Activated naive CD4-positive, alpha-beta T cell treated with anti-CD3 and anti-CD28 coated beads for 36 hours (primary cell): ENCODE data around the gene ENOPH1. TPM values are rescaled to one million over a fixed set of nuclear protein-coding genes. Genes with fewer than 3 reads are reported as not detected.
"Not testable (repeated sequence)": the region's sequence is repeated elsewhere in the genome, so short reads cannot be mapped to it uniquely, and the experiment has no call there.

Experiments used
- CTCF ChIA-PET: fragments of 350-600 bp; sonication (Branson Sonifier 250); formaldehyde crosslinking; loops from one replicate; lab custom pipeline; 2021; ENCODE audit warnings: antibody characterized with exemption; lab: Charles Lee
- DNase-seq: peaks from one replicate; pipeline ENCODE4 v3.0.0-alpha.2; 2020
- H3K27ac Mint-ChIP-seq: one replicate; pipeline ENCODE4 v1.8.0; 2021; ENCODE audit warnings: mild to moderate bottlenecking, mixed read lengths
- H3K27me3 Mint-ChIP-seq: one replicate; pipeline ENCODE4 v1.8.0; 2021; ENCODE audit warnings: low read depth, mixed read lengths
- H3K36me3 Mint-ChIP-seq: one replicate; pipeline ENCODE4 v1.8.0; 2021; ENCODE audit warnings: low read depth, mixed read lengths
- H3K4me1 Mint-ChIP-seq: one replicate; pipeline ENCODE4 v1.8.0; 2021; ENCODE audit warnings: low read depth, mixed read lengths
- H3K4me3 Mint-ChIP-seq: one replicate; pipeline ENCODE4 v1.8.0; 2021; ENCODE audit warnings: mild to moderate bottlenecking, moderate library complexity, mixed read lengths
- H3K9me3 Mint-ChIP-seq: one replicate; pipeline ENCODE4 v1.8.0; 2021; ENCODE audit warnings: mixed read lengths
- intact Hi-C: fragments of 100-400 bp; cut with micrococcal nuclease; formaldehyde crosslinking; loops from one replicate; pipeline ENCODE4 v1.15.1; 2023
- total RNA-seq, 2 experiments: library from RNA; stranded (reverse); gene quantifications; one replicate each; pipeline ENCODE4 v1.2.3, GENCODE V29; 2021

Gene ENOPH1
- total RNA-seq, 2 experiments from 2014 or later, result 55.1 to 56.3 TPM

DNA sequence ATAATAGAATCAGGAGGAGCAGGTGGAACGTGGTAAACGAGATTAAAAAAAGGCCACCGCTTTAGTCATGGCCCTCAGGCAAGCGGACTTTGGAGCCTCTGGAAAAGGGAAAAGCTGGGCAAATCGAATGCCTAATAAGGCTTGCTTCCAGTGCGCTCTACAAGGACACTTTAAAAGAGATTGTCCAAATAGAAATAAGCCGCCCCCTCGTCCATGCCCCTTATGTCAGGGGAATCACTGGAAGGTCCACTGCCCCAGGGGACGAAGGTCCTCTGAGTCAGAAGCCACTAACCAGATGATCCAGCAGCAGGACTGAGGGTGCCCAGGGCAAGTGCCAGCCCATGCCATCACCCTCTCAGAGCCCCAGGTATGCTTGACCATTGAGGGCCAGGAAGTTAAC lies 47.1 kb downstream of the ENOPH1 start:
- H3K9me3 Mint-ChIP-seq, intact Hi-C loops, H3K27ac Mint-ChIP-seq, H3K27me3 Mint-ChIP-seq, H3K4me3 Mint-ChIP-seq, CTCF ChIA-PET, DNase-seq, H3K4me1 Mint-ChIP-seq: not testable (repeated sequence)
- H3K36me3 Mint-ChIP-seq, result peaks cover 23% of the 10 kb centered on the region

DNA sequence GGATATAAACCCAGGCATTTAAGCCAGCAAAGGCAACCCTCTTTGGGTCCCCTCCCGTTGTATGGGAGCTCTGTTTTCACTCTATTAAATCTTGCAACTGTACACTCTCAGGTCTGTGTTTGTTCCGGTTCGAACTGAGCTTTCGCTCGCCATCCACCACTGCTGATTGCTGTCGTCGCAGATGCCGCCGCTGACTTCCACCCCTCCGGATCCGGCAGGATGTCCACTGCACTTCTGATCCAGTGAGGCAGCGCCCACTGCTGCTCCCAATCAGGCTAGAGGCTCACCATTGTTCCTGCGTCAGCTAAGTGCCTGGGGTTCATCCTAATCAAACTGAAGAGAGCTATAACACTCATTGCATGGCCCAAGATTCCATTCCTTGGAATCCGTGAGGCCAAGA lies 49.2 kb downstream of the ENOPH1 start:
- Mint-ChIP-seq H3K9me3 (no peaks in the 10 kb centered on the region), H3K27me3 (no peaks in the 10 kb centered on the region), H3K27ac (no peak overlapping the region), H3K4me1 (no peaks in the 10 kb centered on the region), H3K4me3 (no peak overlapping the region), H3K36me3 (peaks cover 23% of the 10 kb centered on the region)
- CTCF ChIA-PET, result interaction anchor here (0.6 kb wide), 1 partner anchor 294 kb away, joined by 3 read pairs; no protein-coding TSS in a partner anchor
- intact Hi-C loops, result no loop called here
- no peak for DNase-seq

DNA sequence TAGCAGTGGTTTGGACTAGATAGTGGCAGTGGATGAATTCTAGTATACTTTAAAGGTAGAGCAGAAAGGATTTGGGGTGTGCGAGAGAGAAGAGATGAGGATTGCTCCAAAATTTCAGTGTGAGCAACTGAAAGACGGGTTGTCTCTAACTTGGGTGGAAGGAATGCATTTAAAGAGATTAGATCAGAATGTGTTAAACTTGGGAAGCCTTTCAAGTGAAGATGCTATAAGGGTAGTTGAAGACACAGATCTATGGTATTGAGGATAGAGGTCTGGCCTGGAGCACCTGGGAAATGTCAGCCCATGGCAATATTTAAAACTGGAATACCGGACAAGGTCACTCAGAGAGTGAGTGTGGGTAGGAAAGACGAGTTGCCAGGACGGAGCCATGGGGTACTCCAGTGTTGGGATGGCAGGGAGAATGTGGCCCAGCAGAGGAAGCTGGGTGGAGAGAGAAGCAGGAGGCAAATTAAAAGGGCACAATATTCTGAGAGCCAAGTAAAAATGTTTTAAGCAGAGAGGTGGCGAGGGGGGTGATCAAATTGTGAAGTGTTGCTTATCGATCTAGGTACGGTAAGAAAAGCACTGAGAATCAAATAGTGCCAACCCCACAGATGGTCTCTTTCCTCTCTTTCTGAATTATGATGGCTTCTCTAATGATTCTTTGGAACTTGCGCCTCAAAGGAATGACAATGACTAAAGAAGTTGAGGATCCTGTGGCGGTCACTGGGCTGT lies 50.5 kb downstream of the ENOPH1 start:
- H3K27ac Mint-ChIP-seq, result no peak overlapping the region
- intact Hi-C loops, result no loop called here
- H3K4me1 Mint-ChIP-seq, result no peaks in the 10 kb centered on the region
- DNase-seq, result no peak
- H3K36me3 Mint-ChIP-seq, result peaks cover 24% of the 10 kb centered on the region
- H3K27me3 Mint-ChIP-seq, result no peaks in the 10 kb centered on the region
- H3K4me3 Mint-ChIP-seq, result no peak overlapping the region
- H3K9me3 Mint-ChIP-seq, result no peaks in the 10 kb centered on the region
- CTCF ChIA-PET, result interaction anchor here (0.6 kb wide), 1 partner anchor 16 kb away, joined by 6 read pairs; no protein-coding TSS in a partner anchor

DNA sequence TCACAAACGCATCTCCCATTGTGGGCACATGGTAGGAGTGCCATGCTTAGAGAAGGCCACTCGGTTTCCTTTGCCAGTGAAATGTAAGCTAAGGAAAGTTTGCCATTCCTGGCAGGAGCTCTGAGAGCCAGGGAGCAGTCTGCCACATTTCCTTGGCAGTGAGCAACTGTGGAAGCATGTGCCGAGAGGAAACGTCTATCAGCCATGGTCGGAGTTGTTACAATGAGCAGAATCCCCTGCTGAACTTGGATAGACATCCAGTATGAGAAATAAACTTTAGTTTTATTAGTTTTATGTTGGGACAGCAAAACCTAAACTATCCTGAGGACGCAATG lies 51.1 kb downstream of the ENOPH1 start:
- H3K27ac Mint-ChIP-seq, result no peak overlapping the region
- CTCF ChIA-PET, result interaction anchor here (0.6 kb wide), 1 partner anchor 16 kb away, joined by 6 read pairs; no protein-coding TSS in a partner anchor

DNA sequence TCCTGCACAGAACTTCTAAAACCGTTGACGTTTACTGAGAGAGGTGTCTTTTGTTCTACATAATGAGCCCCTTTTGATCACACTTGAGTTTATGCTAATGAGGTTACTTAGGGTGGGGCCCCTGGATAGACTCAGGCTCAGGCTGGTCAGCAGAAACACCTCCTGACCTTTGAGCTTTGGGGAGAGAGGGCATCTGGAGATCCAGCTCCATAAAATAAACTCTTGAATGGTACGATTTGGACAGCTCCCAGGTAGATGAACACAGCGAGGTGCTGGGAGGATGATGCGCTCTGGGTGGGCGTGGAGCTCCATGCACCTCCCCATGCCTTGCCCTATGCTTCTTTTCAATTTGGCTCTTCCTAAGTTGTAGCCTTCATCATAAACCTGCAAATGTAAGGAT lies 52.0 kb downstream of the ENOPH1 start:
- Mint-ChIP-seq H3K9me3 (no peaks in the 10 kb centered on the region), H3K27me3 (no peaks in the 10 kb centered on the region), H3K4me1 (no peaks in the 10 kb centered on the region), H3K4me3 (no peak overlapping the region), H3K27ac (no peak overlapping the region), H3K36me3 (peaks cover 24% of the 10 kb centered on the region)
- intact Hi-C loops, result no loop called here
- CTCF ChIA-PET, result no interaction called here
- no peak for DNase-seq

More for the DNA sequence above, 51.1 kb downstream of the ENOPH1 start:
- Mint-ChIP-seq H3K4me1 (no peaks in the 10 kb centered on the region), H3K9me3 (no peaks in the 10 kb centered on the region), H3K36me3 (peaks cover 24% of the 10 kb centered on the region), H3K27me3 (no peaks in the 10 kb centered on the region), H3K4me3 (no peak overlapping the region)
- no peak for DNase-seq
- intact Hi-C loops, result no loop called here

DNA sequence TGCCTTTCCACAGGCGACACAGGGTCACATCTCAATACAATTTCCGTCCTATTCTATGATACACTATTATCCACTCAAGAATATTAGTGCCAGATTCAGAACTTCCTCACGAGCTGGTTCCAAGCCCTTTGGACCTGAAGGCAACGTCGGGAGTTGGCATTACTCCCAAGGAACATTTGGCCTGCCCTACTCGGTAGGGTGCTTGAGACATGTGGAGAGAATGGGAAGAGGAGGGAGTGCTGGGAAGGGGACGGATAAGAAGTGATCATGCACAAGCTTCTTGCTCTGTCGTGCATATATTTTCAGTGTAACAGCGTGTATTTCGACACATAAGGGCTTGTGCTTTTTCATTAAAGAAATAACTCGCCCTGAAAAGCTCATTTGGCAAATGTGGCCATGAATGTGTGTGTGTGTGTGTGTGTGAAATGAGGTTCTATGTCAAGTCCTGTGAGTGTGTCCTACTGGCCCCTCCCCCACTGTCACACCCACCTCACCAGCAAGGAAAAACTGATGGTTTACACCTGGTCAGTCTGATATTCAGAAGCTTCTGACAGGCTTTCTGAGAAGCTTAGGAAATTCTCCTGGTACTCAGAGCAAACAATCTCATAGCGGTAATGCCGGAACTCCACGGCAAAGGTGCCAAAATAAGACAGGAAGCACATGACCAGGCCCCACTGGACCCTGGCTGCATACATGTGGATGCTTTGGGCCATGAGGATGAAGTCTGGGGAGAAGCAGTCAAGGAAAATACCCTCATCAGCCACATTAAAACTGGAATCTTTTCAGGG lies 54.8 kb downstream of the ENOPH1 start:
- intact Hi-C loops, result no loop called here
- CTCF ChIA-PET, result interaction anchor here (0.8 to 1.1 kb wide), 3 partner anchors 22 to 253 kb away, joined by 3 to 4 read pairs (median 3); no protein-coding TSS in a partner anchor
- Mint-ChIP-seq H3K27ac (no peak overlapping the region), H3K36me3 (peaks cover 16% of the 10 kb centered on the region), H3K27me3 (no peaks in the 10 kb centered on the region), H3K4me1 (no peaks in the 10 kb centered on the region), H3K9me3 (no peaks in the 10 kb centered on the region), H3K4me3 (no peak overlapping the region)
- no peak for DNase-seq

DNA sequence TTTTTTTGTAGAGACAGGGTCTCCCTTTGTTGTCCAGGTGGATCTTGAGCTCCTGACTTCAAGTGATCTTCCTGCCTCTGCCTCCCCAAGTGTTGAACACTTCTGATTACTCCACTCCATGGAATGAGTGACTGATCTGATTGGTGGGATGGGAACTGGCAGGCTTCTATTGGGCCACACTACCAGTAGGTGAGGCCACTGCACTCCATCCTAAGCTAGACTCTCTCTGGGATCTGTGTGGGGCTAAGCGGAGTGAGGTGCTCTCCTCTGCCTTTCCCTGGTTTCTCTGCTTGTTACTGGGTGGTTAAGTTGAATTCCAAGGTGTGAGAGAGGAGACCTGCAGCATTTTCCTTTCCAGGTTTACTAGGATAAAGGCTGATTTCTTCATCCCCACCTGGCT lies 58.7 kb downstream of the ENOPH1 start:
- Mint-ChIP-seq H3K36me3 (peaks cover 8% of the 10 kb centered on the region), H3K27ac (no peak overlapping the region), H3K4me1 (no peaks in the 10 kb centered on the region), H3K9me3 (no peaks in the 10 kb centered on the region), H3K4me3 (no peak overlapping the region), H3K27me3 (no peaks in the 10 kb centered on the region)
- DNase-seq, result no peak
- intact Hi-C loops, result no loop called here
- CTCF ChIA-PET, result interaction anchor here (0.6 kb wide), 1 partner anchor 248 kb away, joined by 6 read pairs; no protein-coding TSS in a partner anchor

DNA sequence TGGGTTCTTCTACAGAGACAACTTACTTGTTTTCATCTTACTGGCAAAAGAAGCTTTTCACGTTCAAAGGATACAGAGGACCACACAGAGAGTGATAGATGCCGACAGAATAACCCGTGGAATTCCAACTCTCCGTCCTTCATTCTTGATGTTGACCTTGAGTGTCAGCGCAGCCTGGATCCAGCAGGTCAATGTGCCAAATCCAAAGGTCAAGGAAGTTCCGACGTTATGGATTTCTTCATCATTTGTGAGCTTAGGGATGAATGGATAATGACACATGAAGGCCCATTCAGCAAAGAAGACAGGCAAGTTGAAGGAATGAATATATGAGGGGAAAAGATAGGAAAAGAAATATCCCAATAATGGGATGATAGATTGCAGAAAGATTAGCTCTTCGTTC lies 59.6 kb downstream of the ENOPH1 start:
- Mint-ChIP-seq H3K4me3 (no peak overlapping the region), H3K36me3 (peaks cover 4% of the 10 kb centered on the region), H3K27me3 (no peaks in the 10 kb centered on the region), H3K4me1 (no peaks in the 10 kb centered on the region), H3K9me3 (no peaks in the 10 kb centered on the region), H3K27ac (no peak overlapping the region)
- no peak for DNase-seq
- intact Hi-C loops, result no loop called here
- CTCF ChIA-PET, result interaction anchor here (0.6 kb wide), 3 partner anchors 328 to 807 kb away, joined by 3 to 6 read pairs (median 6); no protein-coding TSS in a partner anchor

DNA sequence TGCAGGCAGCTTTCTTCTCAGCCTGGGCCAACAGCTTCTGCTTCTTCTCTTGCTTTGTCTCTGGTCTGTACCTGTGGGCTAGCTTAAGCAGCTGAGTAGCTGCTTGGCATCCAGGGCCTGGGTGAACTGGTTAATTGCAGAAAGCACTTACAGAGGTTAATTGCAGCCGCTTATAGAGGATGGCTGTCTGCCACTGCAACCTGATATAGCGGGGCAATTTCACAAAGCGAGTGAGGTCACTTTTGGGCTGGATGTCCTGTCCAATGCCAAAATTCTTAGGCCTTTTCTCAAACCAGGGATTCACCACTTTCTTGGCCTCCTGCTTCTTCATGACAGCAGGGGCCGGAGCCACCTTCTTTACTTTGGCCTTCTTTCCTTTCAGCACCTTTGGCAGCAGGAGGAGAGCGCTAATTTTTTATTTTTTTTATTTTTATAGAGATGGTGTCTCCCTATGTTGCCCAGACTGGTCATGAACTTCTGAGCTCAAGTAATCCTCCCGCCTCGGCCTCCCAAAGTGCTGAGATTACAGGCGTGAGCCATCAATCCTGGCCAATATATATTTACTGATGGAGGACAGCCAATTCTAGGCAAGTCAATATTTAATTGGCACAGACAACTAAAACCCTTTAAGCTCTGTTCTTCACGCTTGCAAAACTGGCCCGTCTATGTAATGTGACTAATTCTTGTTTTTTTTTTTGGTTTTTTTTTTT lies 61.0 kb downstream of the ENOPH1 start:
- Mint-ChIP-seq H3K4me1 (no peaks in the 10 kb centered on the region), H3K36me3 (no peaks in the 10 kb centered on the region), H3K4me3 (no peak overlapping the region), H3K27me3 (no peaks in the 10 kb centered on the region), H3K9me3 (no peaks in the 10 kb centered on the region), H3K27ac (no peak overlapping the region)
- intact Hi-C loops, result no loop called here
- CTCF ChIA-PET, result no interaction called here
- no peak for DNase-seq

DNA sequence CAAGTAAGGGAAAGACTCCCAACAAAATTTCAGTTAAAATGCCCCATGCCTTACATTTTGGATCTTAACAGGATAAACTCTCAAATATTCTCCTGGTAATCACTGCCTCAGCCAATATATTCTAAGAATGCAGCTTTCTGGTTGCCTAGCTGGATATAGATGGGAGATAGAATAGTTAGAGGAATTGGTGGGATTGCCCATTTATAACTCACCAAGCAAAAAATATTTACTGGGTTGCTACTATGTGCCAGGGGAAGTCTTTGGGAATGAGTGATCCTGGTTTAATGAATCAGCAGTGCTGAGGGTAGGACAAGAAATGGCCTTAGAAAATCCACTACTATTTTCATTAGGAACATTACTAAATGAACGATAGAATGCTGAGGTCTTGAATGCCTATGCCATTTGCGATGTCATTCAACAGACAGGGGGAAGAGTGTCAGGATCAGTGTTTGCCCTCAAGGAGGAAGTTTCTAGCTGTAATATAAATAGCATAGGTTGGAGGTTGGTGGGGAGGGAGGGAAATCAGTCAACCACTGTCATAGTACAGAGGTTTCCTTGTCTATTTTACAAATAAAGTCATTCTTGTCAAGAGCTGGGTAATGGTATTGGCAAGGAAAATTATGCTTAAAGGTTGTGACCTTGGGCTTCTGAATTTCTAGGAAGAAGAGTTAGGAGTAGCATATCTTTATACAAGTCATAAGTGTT lies 63.5 kb downstream of the ENOPH1 start:
- CTCF ChIA-PET, result no interaction called here
- no peak for DNase-seq
- intact Hi-C loops, result no loop called here
- H3K4me1 Mint-ChIP-seq, result no peaks in the 10 kb centered on the region
- no peak overlapping the region for H3K27ac Mint-ChIP-seq
- no peaks in the 10 kb centered on the region for H3K36me3 Mint-ChIP-seq
- no peaks in the 10 kb centered on the region for H3K27me3 Mint-ChIP-seq
- no peak overlapping the region for H3K4me3 Mint-ChIP-seq
- no peaks in the 10 kb centered on the region for H3K9me3 Mint-ChIP-seq

DNA sequence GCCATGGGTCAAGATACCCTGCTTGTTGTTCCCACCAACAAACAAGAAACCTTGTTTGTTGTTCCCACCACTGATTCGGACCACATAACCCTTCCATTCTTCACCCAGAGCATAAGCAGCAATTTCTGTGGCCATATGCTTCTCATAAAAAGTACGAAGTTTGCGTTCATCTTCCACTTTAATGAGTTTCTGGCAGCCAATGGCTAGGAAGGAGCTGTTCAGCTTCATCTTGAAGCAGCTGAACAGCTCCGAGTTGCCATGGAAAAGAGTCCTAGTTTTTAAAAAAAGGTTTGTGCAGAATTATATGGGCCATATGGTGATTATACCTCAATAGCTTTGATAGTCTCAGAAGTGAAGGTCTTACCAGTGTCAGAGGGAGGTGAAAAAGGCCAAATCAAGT lies 65.3 kb downstream of the ENOPH1 start:
- Mint-ChIP-seq H3K4me1 (no peaks in the 10 kb centered on the region), H3K27ac (no peak overlapping the region), H3K9me3 (no peaks in the 10 kb centered on the region), H3K27me3 (no peaks in the 10 kb centered on the region), H3K36me3 (no peaks in the 10 kb centered on the region), H3K4me3 (no peak overlapping the region)
- intact Hi-C loops, result no loop called here
- CTCF ChIA-PET, result no interaction called here
- no peak for DNase-seq

DNA sequence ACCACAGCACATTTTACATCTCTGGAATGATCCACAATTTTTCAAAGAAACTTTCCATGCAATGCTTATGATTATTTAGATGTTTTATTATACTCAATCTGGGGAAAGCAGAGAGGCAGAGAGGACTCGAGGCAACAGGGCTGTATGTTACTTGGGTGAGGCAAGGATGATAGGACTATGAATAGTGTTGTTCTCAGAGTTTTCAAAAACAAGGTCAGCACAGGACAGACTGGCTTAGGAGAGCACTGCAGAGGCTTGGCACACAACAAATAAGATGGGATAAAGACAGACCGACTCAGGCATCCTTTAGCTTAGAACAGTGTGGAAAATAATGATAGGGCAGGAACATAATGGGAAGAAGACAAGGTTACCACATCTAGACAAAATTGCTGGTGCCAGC lies 66.0 kb downstream of the ENOPH1 start:
- Mint-ChIP-seq H3K27ac (no peak overlapping the region), H3K4me1 (no peaks in the 10 kb centered on the region), H3K9me3 (no peaks in the 10 kb centered on the region), H3K36me3 (no peaks in the 10 kb centered on the region), H3K27me3 (no peaks in the 10 kb centered on the region), H3K4me3 (no peak overlapping the region)
- CTCF ChIA-PET, result no interaction called here
- no peak for DNase-seq
- intact Hi-C loops, result no loop called here
